SK-N-SH (cell line): ENCODE measurements around the gene SERPINA9. TPM values are rescaled to one million over a fixed set of nuclear protein-coding genes. Genes with fewer than 3 reads are reported as not detected.

Experiments used
- CTCF ChIA-PET: fragments of 300-600, 350-600 bp; formaldehyde crosslinking; extraction: SDS; loops from one replicate; lab custom pipeline; 2021; lab: Yijun Ruan, JAX
- POLR2A ChIA-PET: fragments of 350-600 bp; sonication (Branson Sonifier 250); formaldehyde crosslinking; extraction: SDS; loops from one replicate; lab custom pipeline; 2020; ENCODE audit warnings: antibody characterized with exemption, inconsistent platforms; lab: Yijun Ruan, JAX
- DNase-seq: peaks from one replicate; pipeline ENCODE4 v3.0.0; 2012
- H2AFZ ChIP-seq: fragments of 200-600 bp; sonication (generic); 2 replicates; pipeline ENCODE4 v1.8.1; 2016; ENCODE audit warnings: antibody characterized with exemption, mild to moderate bottlenecking, low read depth
- H3F3A ChIP-seq: fragments of 200-600 bp; sonication (generic); replicated peaks from 2 replicates; pipeline ENCODE3; 2016; ENCODE audit warnings: antibody characterized with exemption, mild to moderate bottlenecking; ENCODE audit not compliant: insufficient read depth
- H3K27ac ChIP-seq, 2 experiments: fragments of 200-500 bp in 1 of 2; fragments of 200-600 bp in 1 of 2; sonication (Bioruptor generic) in 1 of 2; sonication (generic), shearing (Covaris generic) in 1 of 2; 2 replicates each; pipeline versions ENCODE4 v1.5.1 to v1.6.1; 2014 to 2016; ENCODE audit warnings: low read depth in 2 of 2, inconsistent platforms in 1 of 2, low read length in 1 of 2, mild to moderate bottlenecking in 1 of 2, mixed read lengths in 1 of 2
- H3K27me3 ChIP-seq: fragments of 200-600 bp; sonication (generic), shearing (Covaris generic); 2 replicates; pipeline ENCODE4 v1.6.1; 2016; ENCODE audit warnings: mixed run types; ENCODE audit not compliant: insufficient read depth
- H3K36me3 ChIP-seq, 2 experiments: fragments of 200-500 bp in 1 of 2; fragments of 200-600 bp in 1 of 2; sonication (Bioruptor generic) in 1 of 2; sonication (generic) in 1 of 2; replicated peaks in 1 of 2; 2 replicates each; pipeline versions ENCODE3 to v1.5.1; 2014 to 2016; ENCODE audit warnings: low read length in 1 of 2, mild to moderate bottlenecking in 1 of 2; ENCODE audit not compliant: insufficient read depth in 2 of 2, control insufficient read depth in 1 of 2
- H3K4me1 ChIP-seq, 2 experiments: fragments of 200-500 bp in 1 of 2; fragments of 200-600 bp in 1 of 2; sonication (Bioruptor generic) in 1 of 2; sonication (generic), shearing (Covaris generic) in 1 of 2; 2 replicates each; pipeline versions ENCODE4 v1.5.1 to v1.6.1; 2014 to 2016; ENCODE audit warnings: low read depth in 1 of 2, low read length in 1 of 2, mixed run types in 1 of 2; ENCODE audit not compliant: insufficient read depth in 2 of 2, control insufficient read depth in 1 of 2
- H3K4me2 ChIP-seq: fragments of 200-600 bp; sonication (generic), shearing (Covaris generic); 2 replicates; pipeline ENCODE4 v1.6.1; 2017; ENCODE audit warnings: mixed run types
- H3K4me3 ChIP-seq, 2 experiments: fragments of 200-500 bp in 1 of 2; fragments of 200-600 bp in 1 of 2; sonication (Bioruptor generic) in 1 of 2; sonication (generic), shearing (Covaris generic) in 1 of 2; 2 replicates each; pipeline versions ENCODE4 v1.5.1 to v1.8.1; 2014 to 2016; ENCODE audit warnings: low read depth in 2 of 2, inconsistent platforms in 1 of 2, low read length in 1 of 2, mild to moderate bottlenecking in 1 of 2, mixed read lengths in 1 of 2, moderate library complexity in 1 of 2
- H3K79me2 ChIP-seq: fragments of 200-600 bp; sonication (generic); 2 replicates; pipeline ENCODE4 v1.8.1; 2017; ENCODE audit warnings: mild to moderate bottlenecking; ENCODE audit not compliant: insufficient read depth
- H3K9ac ChIP-seq: fragments of 200-600 bp; sonication (generic); 2 replicates; pipeline ENCODE4 v1.6.1; 2017; ENCODE audit warnings: mixed run types
- H3K9me2 ChIP-seq: fragments of 200-600 bp; sonication (generic); 2 replicates; pipeline ENCODE4 v1.6.1; 2017; ENCODE audit warnings: mixed run types
- H3K9me3 ChIP-seq: fragments of 200-600 bp; sonication (generic); 2 replicates; pipeline ENCODE4 v1.6.1; 2017; ENCODE audit warnings: mixed run types, mild to moderate bottlenecking, moderate library complexity
- H4K20me1 ChIP-seq: fragments of 200-600 bp; sonication (generic); 2 replicates; pipeline ENCODE4 v1.6.1; 2017; ENCODE audit warnings: mild to moderate bottlenecking, mixed run types; ENCODE audit not compliant: insufficient read depth
- CHD2 ChIP-seq: fragments of 150-350 bp; IDR thresholded peaks from 2 replicates; pipeline ENCODE4 v1.6.1; 2018; ENCODE audit warnings: low read length; ENCODE audit not compliant: partially characterized antibody
- ELF1 ChIP-seq: IDR thresholded peaks from 2 replicates; pipeline ENCODE4 v1.4.0; 2012
- EZH2phosphoT487 ChIP-seq: fragments of 200-600 bp; sonication (generic); IDR thresholded peaks from 2 replicates; pipeline ENCODE4 v1.6.1; 2017; ENCODE audit warnings: low read depth, mixed run types, mild to moderate bottlenecking, antibody characterized with exemption, moderate library complexity, borderline replicate concordance
- FOSL2 ChIP-seq: IDR thresholded peaks from 2 replicates; pipeline ENCODE4 v1.4.0; 2012; ENCODE audit warnings: low read depth, mild to moderate bottlenecking, moderate library complexity, borderline replicate concordance
- FOXJ3 ChIP-seq: sonication (generic); formaldehyde crosslinking; IDR thresholded peaks from 2 replicates; pipeline ENCODE4 v1.5.1; 2020; ENCODE audit warnings: mild to moderate bottlenecking, missing genetic modification reagents
- FOXM1 ChIP-seq: IDR thresholded peaks from 2 replicates; pipeline ENCODE4 v1.4.0; 2012; ENCODE audit warnings: low read depth, mild to moderate bottlenecking
- GATA2 ChIP-seq: sonication (generic); formaldehyde crosslinking; IDR thresholded peaks from 2 replicates; pipeline ENCODE4 v1.5.0; 2020; ENCODE audit warnings: mild to moderate bottlenecking, missing genetic modification reagents
- JUND ChIP-seq: IDR thresholded peaks from 2 replicates; pipeline ENCODE4 v1.4.0; 2012
- MEF2A ChIP-seq: IDR thresholded peaks from 2 replicates; pipeline ENCODE4 v1.4.0; 2012; ENCODE audit warnings: low read depth, borderline replicate concordance
- MXI1 ChIP-seq: IDR thresholded peaks from 2 replicates; pipeline ENCODE4 v1.6.1; 2012; ENCODE audit warnings: mild to moderate bottlenecking, low read depth, low read length, improper control_type of control experiment
- NFIC ChIP-seq: IDR thresholded peaks from 2 replicates; pipeline ENCODE4 v1.4.0; 2012; ENCODE audit warnings: borderline replicate concordance
- NRF1 ChIP-seq: IDR thresholded peaks from 2 replicates; pipeline ENCODE4 v1.6.1; 2012; ENCODE audit warnings: low read depth, mild to moderate bottlenecking, low read length
- POLR2AphosphoS5 ChIP-seq: IDR thresholded peaks from 2 replicates; pipeline ENCODE4 v1.6.1; 2012; ENCODE audit warnings: low read depth, low read length
- RXRA ChIP-seq: IDR thresholded peaks from 2 replicates; pipeline ENCODE4 v1.4.0; 2012; ENCODE audit warnings: low read depth, mild to moderate bottlenecking, borderline replicate concordance
- TAF1 ChIP-seq: IDR thresholded peaks from 2 replicates; pipeline ENCODE4 v1.6.1; 2012; ENCODE audit warnings: low read depth, mild to moderate bottlenecking, low read length, moderate library complexity, borderline replicate concordance
- TCF12 ChIP-seq: IDR thresholded peaks from 2 replicates; pipeline ENCODE4 v1.4.0; 2012
- TEAD4 ChIP-seq: IDR thresholded peaks from 2 replicates; pipeline ENCODE4 v1.4.0; 2012; ENCODE audit warnings: mild to moderate bottlenecking, borderline replicate concordance; ENCODE audit not compliant: insufficient read depth
- WGBS: methylation state at CpG from one replicate; pipeline ENCODE4 v1.1.6; 2017; ENCODE audit warnings: low lambda C conversion rate; 5-methylcytosine and 5-hydroxymethylcytosine counted together
- polyA plus RNA-seq, 3 experiments: library from polyadenylated mRNA; depleted of rRNA; stranded (reverse); fragments of >200 nt; gene quantifications; 2 replicates each; pipeline ENCODE4 v1.2.3, GENCODE V29; 2012
- TF ChIP-seq, protein P1 (sequence below): IDR thresholded peaks from 2 replicates; pipeline ENCODE4 v1.6.1; 2012; ENCODE audit warnings: mild to moderate bottlenecking, low read depth, low read length, moderate library complexity
- TF ChIP-seq, protein P2 (sequence below): IDR thresholded peaks from 2 replicates; pipeline ENCODE4 v1.4.0; 2012; ENCODE audit warnings: low read depth
- TF ChIP-seq, protein P3 (sequence below): fragments of 200-600 bp; sonication (generic); IDR thresholded peaks from 2 replicates; pipeline ENCODE4 v1.6.1; 2017; ENCODE audit warnings: antibody characterized with exemption, mild to moderate bottlenecking, moderate library complexity
- TF ChIP-seq, protein P4 (sequence below): IDR thresholded peaks from 2 replicates; pipeline ENCODE4; 2012
- TF ChIP-seq, protein P5 (sequence below): fragments of 150-350 bp; IDR thresholded peaks from 2 replicates; pipeline ENCODE4 v1.6.1; 2016; ENCODE audit warnings: mild to moderate bottlenecking, low read depth, low read length

Gene SERPINA9
- polyA plus RNA-seq, 1 of the 3 experiments (the other 2 are of a cell fraction): not detected

DNA sequence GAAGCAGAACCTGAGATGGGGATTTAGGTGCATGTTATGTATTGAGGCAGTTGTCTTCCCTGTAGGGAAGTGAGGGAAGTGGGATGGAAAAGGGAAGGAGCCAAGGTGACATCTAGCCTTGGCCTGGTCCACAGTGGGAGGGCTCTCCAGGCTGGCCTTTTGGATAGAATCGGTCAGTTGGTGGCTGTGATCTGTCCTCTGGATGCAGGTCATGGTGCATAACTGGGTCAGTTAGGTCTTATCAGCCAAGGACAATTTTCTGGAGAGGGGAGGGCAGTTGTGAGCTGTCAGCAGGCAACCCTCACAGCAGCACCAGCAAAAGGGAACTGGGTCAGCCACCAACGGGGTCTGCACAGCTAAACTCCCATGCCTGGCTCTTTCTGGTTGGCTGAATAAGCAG is 23.7 kb upstream of the SERPINA9 start:
- DNase-seq: no peak
- Histone ChIP-seq H3K4me2 (no peak overlapping the region), H4K20me1 (no peaks in the 10 kb centered on the region), H3K27me3 (peaks cover 34% of the 10 kb centered on the region; the same call in 1 of the 2 replicates), H3K79me2 (no peaks in the 10 kb centered on the region), H3K9ac (no peak overlapping the region), H3K4me1 (no peaks in the 10 kb centered on the region), H2AFZ (no peak overlapping the region), H3K9me2 (no peaks in the 10 kb centered on the region), H3K4me3 (no peak overlapping the region), H3K36me3 (no peaks in the 10 kb centered on the region), H3F3A (no peaks in the 10 kb centered on the region), H3K27ac (no peak overlapping the region), H3K9me3 (no peaks in the 10 kb centered on the region)
- POLR2A ChIA-PET: no interaction called here
- CTCF ChIA-PET: no interaction called here
- TF ChIP-seq TAF1: no peak
- TF ChIP-seq, protein P1, sequence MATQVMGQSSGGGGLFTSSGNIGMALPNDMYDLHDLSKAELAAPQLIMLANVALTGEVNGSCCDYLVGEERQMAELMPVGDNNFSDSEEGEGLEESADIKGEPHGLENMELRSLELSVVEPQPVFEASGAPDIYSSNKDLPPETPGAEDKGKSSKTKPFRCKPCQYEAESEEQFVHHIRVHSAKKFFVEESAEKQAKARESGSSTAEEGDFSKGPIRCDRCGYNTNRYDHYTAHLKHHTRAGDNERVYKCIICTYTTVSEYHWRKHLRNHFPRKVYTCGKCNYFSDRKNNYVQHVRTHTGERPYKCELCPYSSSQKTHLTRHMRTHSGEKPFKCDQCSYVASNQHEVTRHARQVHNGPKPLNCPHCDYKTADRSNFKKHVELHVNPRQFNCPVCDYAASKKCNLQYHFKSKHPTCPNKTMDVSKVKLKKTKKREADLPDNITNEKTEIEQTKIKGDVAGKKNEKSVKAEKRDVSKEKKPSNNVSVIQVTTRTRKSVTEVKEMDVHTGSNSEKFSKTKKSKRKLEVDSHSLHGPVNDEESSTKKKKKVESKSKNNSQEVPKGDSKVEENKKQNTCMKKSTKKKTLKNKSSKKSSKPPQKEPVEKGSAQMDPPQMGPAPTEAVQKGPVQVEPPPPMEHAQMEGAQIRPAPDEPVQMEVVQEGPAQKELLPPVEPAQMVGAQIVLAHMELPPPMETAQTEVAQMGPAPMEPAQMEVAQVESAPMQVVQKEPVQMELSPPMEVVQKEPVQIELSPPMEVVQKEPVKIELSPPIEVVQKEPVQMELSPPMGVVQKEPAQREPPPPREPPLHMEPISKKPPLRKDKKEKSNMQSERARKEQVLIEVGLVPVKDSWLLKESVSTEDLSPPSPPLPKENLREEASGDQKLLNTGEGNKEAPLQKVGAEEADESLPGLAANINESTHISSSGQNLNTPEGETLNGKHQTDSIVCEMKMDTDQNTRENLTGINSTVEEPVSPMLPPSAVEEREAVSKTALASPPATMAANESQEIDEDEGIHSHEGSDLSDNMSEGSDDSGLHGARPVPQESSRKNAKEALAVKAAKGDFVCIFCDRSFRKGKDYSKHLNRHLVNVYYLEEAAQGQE: no peak
- TF ChIP-seq, protein P2, sequence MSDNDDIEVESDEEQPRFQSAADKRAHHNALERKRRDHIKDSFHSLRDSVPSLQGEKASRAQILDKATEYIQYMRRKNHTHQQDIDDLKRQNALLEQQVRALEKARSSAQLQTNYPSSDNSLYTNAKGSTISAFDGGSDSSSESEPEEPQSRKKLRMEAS: no peak
- no peak for TF ChIP-seq NFIC
- TF ChIP-seq JUND: no peak
- TF ChIP-seq POLR2AphosphoS5: no peak
- 0% methylated on average over 2 of the region's 2 CpGs for WGBS

DNA sequence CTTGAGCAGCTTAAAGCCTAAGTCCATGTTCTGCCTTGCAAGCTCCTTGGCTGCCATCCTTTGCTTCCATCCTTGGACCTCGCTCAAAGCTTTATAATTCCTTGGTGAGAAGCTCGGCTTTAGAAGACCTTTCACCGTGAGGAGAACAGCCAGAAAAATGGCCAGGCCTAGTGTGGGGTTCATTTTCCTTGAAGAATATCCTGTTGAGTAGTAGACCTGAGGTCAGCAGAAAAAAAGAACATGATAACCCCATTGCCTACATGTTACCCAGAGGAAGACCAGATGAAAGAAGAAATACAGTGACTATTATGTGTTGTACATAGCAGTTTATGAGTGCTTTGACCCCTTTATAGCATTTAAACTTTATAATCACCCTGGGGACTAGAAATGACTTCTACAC is 22.2 kb upstream of the SERPINA9 start:
- no peaks in the 10 kb centered on the region for H3K79me2 ChIP-seq
- no peaks in the 10 kb centered on the region for H3K36me3 ChIP-seq
- H3F3A ChIP-seq: no peaks in the 10 kb centered on the region
- no peaks in the 10 kb centered on the region for H3K9me2 ChIP-seq
- no peak overlapping the region for H3K27ac ChIP-seq
- 1% methylated on average over 3 of the region's 3 CpGs for WGBS
- POLR2A ChIA-PET: no interaction called here
- no peak for DNase-seq
- peaks cover 35% of the 10 kb centered on the region; the same call in 1 of the 2 replicates for H3K27me3 ChIP-seq
- no peaks in the 10 kb centered on the region for H3K9me3 ChIP-seq
- no peaks in the 10 kb centered on the region for H4K20me1 ChIP-seq
- no peaks in the 10 kb centered on the region for H3K4me1 ChIP-seq
- no peak overlapping the region for H3K4me2 ChIP-seq
- no peak overlapping the region for H2AFZ ChIP-seq
- H3K9ac ChIP-seq: no peak overlapping the region
- CTCF ChIA-PET: interaction anchor here (1.0 to 2.3 kb wide), 4 partner anchors 12 to 65 kb away, joined by 3 to 16 read pairs (median 5); no protein-coding TSS in a partner anchor
- H3K4me3 ChIP-seq: no peak overlapping the region
- no peak for TF ChIP-seq NRF1
- TF ChIP-seq TCF12: no peak
- TF ChIP-seq, protein P3, sequence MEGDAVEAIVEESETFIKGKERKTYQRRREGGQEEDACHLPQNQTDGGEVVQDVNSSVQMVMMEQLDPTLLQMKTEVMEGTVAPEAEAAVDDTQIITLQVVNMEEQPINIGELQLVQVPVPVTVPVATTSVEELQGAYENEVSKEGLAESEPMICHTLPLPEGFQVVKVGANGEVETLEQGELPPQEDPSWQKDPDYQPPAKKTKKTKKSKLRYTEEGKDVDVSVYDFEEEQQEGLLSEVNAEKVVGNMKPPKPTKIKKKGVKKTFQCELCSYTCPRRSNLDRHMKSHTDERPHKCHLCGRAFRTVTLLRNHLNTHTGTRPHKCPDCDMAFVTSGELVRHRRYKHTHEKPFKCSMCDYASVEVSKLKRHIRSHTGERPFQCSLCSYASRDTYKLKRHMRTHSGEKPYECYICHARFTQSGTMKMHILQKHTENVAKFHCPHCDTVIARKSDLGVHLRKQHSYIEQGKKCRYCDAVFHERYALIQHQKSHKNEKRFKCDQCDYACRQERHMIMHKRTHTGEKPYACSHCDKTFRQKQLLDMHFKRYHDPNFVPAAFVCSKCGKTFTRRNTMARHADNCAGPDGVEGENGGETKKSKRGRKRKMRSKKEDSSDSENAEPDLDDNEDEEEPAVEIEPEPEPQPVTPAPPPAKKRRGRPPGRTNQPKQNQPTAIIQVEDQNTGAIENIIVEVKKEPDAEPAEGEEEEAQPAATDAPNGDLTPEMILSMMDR: no peak
- no peak for TF ChIP-seq FOXJ3 (CRISPR knock-in tag)
- no peak for TF ChIP-seq JUND
- no peak for TF ChIP-seq RXRA
- no peak for TF ChIP-seq MXI1
- TF ChIP-seq GATA2 (CRISPR knock-in tag): no peak
- no peak for TF ChIP-seq ELF1
- TF ChIP-seq FOSL2: no peak
- TF ChIP-seq, protein P4, sequence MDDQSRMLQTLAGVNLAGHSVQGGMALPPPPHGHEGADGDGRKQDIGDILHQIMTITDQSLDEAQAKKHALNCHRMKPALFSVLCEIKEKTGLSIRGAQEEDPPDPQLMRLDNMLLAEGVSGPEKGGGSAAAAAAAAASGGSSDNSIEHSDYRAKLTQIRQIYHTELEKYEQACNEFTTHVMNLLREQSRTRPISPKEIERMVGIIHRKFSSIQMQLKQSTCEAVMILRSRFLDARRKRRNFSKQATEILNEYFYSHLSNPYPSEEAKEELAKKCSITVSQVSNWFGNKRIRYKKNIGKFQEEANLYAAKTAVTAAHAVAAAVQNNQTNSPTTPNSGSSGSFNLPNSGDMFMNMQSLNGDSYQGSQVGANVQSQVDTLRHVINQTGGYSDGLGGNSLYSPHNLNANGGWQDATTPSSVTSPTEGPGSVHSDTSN: no peak
- no peak for TF ChIP-seq POLR2AphosphoS5
- TF ChIP-seq EZH2phosphoT487: no peak
- no peak for TF ChIP-seq TEAD4
- TF ChIP-seq CHD2: no peak
- TF ChIP-seq, protein P5, sequence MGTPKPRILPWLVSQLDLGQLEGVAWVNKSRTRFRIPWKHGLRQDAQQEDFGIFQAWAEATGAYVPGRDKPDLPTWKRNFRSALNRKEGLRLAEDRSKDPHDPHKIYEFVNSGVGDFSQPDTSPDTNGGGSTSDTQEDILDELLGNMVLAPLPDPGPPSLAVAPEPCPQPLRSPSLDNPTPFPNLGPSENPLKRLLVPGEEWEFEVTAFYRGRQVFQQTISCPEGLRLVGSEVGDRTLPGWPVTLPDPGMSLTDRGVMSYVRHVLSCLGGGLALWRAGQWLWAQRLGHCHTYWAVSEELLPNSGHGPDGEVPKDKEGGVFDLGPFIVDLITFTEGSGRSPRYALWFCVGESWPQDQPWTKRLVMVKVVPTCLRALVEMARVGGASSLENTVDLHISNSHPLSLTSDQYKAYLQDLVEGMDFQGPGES: no peak
- no peak for TF ChIP-seq FOXM1
- TF ChIP-seq MEF2A: no peak
